Sigmoid colon (tissue), 4 donors: Measurements from ENCODE around the gene FCER2.

ENCODE experiments used
- CTCF ChIP-seq, 4 experiments: fragments of 450-650 bp in 3 of 4; fragments of 200-600 bp in 1 of 4; IDR thresholded peaks; one replicate each; pipeline ENCODE4 v1.5.1; 2016 to 2019; ENCODE audit warnings: antibody characterized with exemption in 4 of 4, mild to moderate bottlenecking in 3 of 4, moderate library complexity in 2 of 4
- EP300 ChIP-seq, 4 donors: sonication (generic); formaldehyde crosslinking; IDR thresholded peaks; one replicate each; pipeline ENCODE4 v1.6.1; 2017; ENCODE audit warnings: antibody characterized with exemption in 4 of 4
- POLR2A ChIP-seq, 2 donors: fragments of 450-650 bp; IDR thresholded peaks; one replicate each; pipeline ENCODE4 v1.6.1; 2016; ENCODE audit warnings: antibody characterized with exemption in 2 of 2, mild to moderate bottlenecking in 2 of 2, moderate library complexity in 2 of 2

DNA sequence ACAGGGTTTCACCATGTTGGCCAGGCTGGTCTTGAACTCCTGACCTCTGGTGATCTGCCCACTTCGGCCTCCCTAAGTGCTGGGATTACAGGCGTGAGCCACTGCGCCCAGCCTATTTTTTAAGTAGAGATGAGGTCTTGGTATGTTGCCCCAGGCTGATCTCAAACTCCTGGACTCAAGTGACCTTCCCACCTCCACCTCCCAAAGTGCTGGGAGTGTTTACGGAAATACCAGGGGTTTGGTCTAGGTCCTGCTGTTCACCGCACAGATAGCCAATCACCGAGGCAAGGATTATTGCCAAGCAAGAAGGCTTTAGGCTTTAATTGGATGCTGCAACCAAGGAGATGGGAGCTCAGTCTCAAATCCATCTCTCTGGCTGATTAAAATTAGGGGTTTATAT lies 18.4 kb upstream of the FCER2 start:
- TF ChIP-seq CTCF (IDR thresholded peaks at IDR 0.05) (no peak), POLR2A (IDR thresholded peaks at IDR 0.05) (no peak), EP300 (IDR thresholded peaks at IDR 0.05) (no peak)
